GM12892 (cell line): ENCODE measurements around the gene NXPH3.

Source experiments
- POLR2A ChIP-seq: IDR thresholded peaks from 2 replicates; pipeline ENCODE4 v1.6.1; 2011; ENCODE audit warnings: low read depth, low read length, control low read depth
- POLR2AphosphoS5 ChIP-seq: IDR thresholded peaks from 2 replicates; pipeline ENCODE4 v1.6.1; 2011; ENCODE audit warnings: low read depth, low read length, control low read depth

- no peak for TF ChIP-seq POLR2A
- TF ChIP-seq POLR2AphosphoS5, result no peak
These were observed 46.4 kb downstream of the NXPH3 start for GRCh38 chr17:49621946-49622529.
